A673 (cell line): ENCODE data around the gene ACOT8. TPM values are rescaled to one million over a fixed set of nuclear protein-coding genes. Genes with fewer than 3 reads are reported as not detected.
"Not testable (repeated sequence)": the region's sequence is repeated elsewhere in the genome, so short reads cannot be mapped to it uniquely, and the experiment has no call there.

Experiments used
- BruUV-seq: library from RNA; stranded (reverse); fragments of 400-500 nt; replicated peaks from 2 replicates; lab custom pipeline; 2021; lab: Mats Ljungman, UMichigan
- CTCF ChIA-PET: fragments of 300-600 bp; sonication (Branson Sonifier 250); formaldehyde crosslinking; loops from one replicate; lab custom pipeline; 2022; ENCODE audit warnings: antibody characterized with exemption; lab: Charles Lee
- POLR2A ChIA-PET: fragments of 300-600 bp; sonication (Branson Sonifier 250); formaldehyde crosslinking; loops from one replicate; lab custom pipeline; 2022; ENCODE audit warnings: antibody characterized with exemption; ENCODE audit not compliant: low non-redundant PET; lab: Charles Lee
- DNase-seq: peaks from one replicate; pipeline ENCODE4 v3.0.0-alpha.2; 2015; ENCODE audit warnings: low spot score
- H3K27ac ChIP-seq: fragments of 200-600 bp; sonication (generic); 2 replicates; pipeline ENCODE4 v1.5.1; 2016; ENCODE audit warnings: mixed run types, low read depth, mild to moderate bottlenecking, mixed read lengths, antibody characterized with exemption, low read length; ENCODE audit not compliant: poor library complexity, severe bottlenecking
- H3K27me3 ChIP-seq: fragments of 200-600 bp; sonication (generic); replicated peaks from 2 replicates; pipeline ENCODE4 v1.6.1; 2017; ENCODE audit warnings: mixed run types, low read depth, mild to moderate bottlenecking, mixed read lengths, antibody characterized with exemption, low read length; ENCODE audit not compliant: insufficient read depth, poor library complexity
- H3K36me3 ChIP-seq: fragments of 200-600 bp; sonication (generic); 2 replicates; pipeline ENCODE4 v1.6.1; 2016; ENCODE audit warnings: mixed run types, mild to moderate bottlenecking, mixed read lengths, antibody characterized with exemption, low read length; ENCODE audit not compliant: insufficient read depth, poor library complexity, severe bottlenecking
- H3K4me1 ChIP-seq: fragments of 200-600 bp; sonication (generic); 2 replicates; pipeline ENCODE4 v1.6.1; 2017; ENCODE audit warnings: mixed run types, mild to moderate bottlenecking, mixed read lengths, antibody characterized with exemption, low read length; ENCODE audit not compliant: insufficient read depth, poor library complexity, severe bottlenecking
- H3K4me3 ChIP-seq: fragments of 200-600 bp; sonication (generic); 2 replicates; pipeline ENCODE4 v1.5.1; 2016; ENCODE audit warnings: low read depth, mixed run types, mild to moderate bottlenecking, mixed read lengths, low read length; ENCODE audit not compliant: poor library complexity, severe bottlenecking
- H3K9me3 ChIP-seq: fragments of 200-600 bp; sonication (generic); 2 replicates; pipeline ENCODE4 v1.6.1; 2016; ENCODE audit warnings: mixed run types, low read depth, mild to moderate bottlenecking, mixed read lengths, antibody characterized with exemption, low read length; ENCODE audit not compliant: poor library complexity, severe bottlenecking
- CTCF ChIP-seq: fragments of 300-800, 200-600 bp; sonication (generic); conservative IDR thresholded peaks from 2 replicates; pipeline ENCODE4 v1.5.1; 2017; ENCODE audit warnings: low read depth, mild to moderate bottlenecking, antibody characterized with exemption, low read length, moderate library complexity, mixed read lengths
- EZH2 ChIP-seq: fragments of 200-600 bp; sonication (generic); IDR thresholded peaks from 2 replicates; pipeline ENCODE4 v1.6.1; 2017; ENCODE audit warnings: borderline replicate concordance, low read depth, mild to moderate bottlenecking, mixed read lengths, antibody characterized with exemption, low read length; ENCODE audit not compliant: poor library complexity, severe bottlenecking
- intact Hi-C: fragments of 100-400 bp; cut with micrococcal nuclease; formaldehyde crosslinking; loops from one replicate; pipeline ENCODE4 v1.10.0; 2022; ENCODE audit not compliant: unreplicated experiment
- total RNA-seq: library from RNA; stranded (reverse); gene quantifications from 2 replicates; pipeline ENCODE4 v1.2.3, GENCODE V29; 2021

The ACOT8 gene
- total RNA-seq, 1 experiment from 2014 or later, result 16.9 TPM

- ChIA-PET CTCF (interaction anchor here (0.6 to 0.9 kb wide), 2 partner anchors 85 to 89 kb away, joined by 3 to 4 read pairs; no protein-coding TSS in a partner anchor), POLR2A (no interaction called here)
- no peaks in the 10 kb centered on the region for H3K27me3 ChIP-seq
- intact Hi-C loops, result no loop called here
- peak within 1 kb of the TSS; percentile 55 for H3K4me3 ChIP-seq
- H3K9me3 ChIP-seq, result no peaks in the 10 kb centered on the region
- H3K36me3 ChIP-seq, result peaks cover 21% of the 10 kb centered on the region
- BruUV-seq, result TSS peak; percentile 80
- peak; percentile 100 for DNase-seq
- no peaks in the 10 kb centered on the region for H3K4me1 ChIP-seq
- TF ChIP-seq EZH2, result no peak
- no peak for TF ChIP-seq CTCF
- peak within 1 kb of the TSS; percentile 66 for H3K27ac ChIP-seq
These were observed 24.0 kb upstream of the ACOT8 start, which contains the start of gene ZSWIM1 for GRCh38 chr20:45880988-45881788. TSS of gene ZSWIM1 (plus strand) at chr20:45881227. CDS start at chr20:45882593, 1,366 bp downstream.

GRCh38 chr20:45878076-45878761 lies 21.0 kb upstream of the ACOT8 start:
- no peaks in the 10 kb centered on the region for H3K4me1 ChIP-seq
- no peak for TF ChIP-seq CTCF
- TF ChIP-seq EZH2, result no peak
- no peak for DNase-seq
- intact Hi-C loops, result no loop called here
- no peak overlapping the region for H3K27ac ChIP-seq
- ChIA-PET CTCF (no interaction called here), POLR2A (no interaction called here)
- BruUV-seq, result no TSS peak
- no peaks in the 10 kb centered on the region for H3K9me3 ChIP-seq
- H3K27me3 ChIP-seq, result no peaks in the 10 kb centered on the region
- peaks cover 12% of the 10 kb centered on the region for H3K36me3 ChIP-seq
- no peak overlapping the region for H3K4me3 ChIP-seq

GRCh38 chr20:45874576-45874975 lies 17.4 kb upstream of the ACOT8 start:
- H3K4me1 ChIP-seq, result no peaks in the 10 kb centered on the region
- ChIA-PET CTCF (no interaction called here), POLR2A (no interaction called here)
- no peaks in the 10 kb centered on the region for H3K27me3 ChIP-seq
- no peaks in the 10 kb centered on the region for H3K36me3 ChIP-seq
- no peak for DNase-seq
- TF ChIP-seq EZH2, result no peak
- TF ChIP-seq CTCF, result no peak
- H3K27ac ChIP-seq, result no peak overlapping the region
- no peaks in the 10 kb centered on the region for H3K9me3 ChIP-seq
- no TSS peak for BruUV-seq
- no peak overlapping the region for H3K4me3 ChIP-seq
- intact Hi-C loops, result no loop called here

- H3K4me3 ChIP-seq, H3K27me3 ChIP-seq, DNase-seq, H3K4me1 ChIP-seq, POLR2A ChIA-PET, H3K36me3 ChIP-seq, intact Hi-C loops, CTCF ChIA-PET, H3K27ac ChIP-seq, BruUV-seq, H3K9me3 ChIP-seq: not testable (repeated sequence)
These were observed 16.9 kb upstream of the ACOT8 start for GRCh38 chr20:45874104-45874481.
